ENCODE measurements around the gene ADAMTS3.
"Not testable (repeated sequence)": the region's sequence is repeated elsewhere in the genome, so short reads cannot be mapped to it uniquely, and the experiment has no call there.

Gene ADAMTS3

DNA sequence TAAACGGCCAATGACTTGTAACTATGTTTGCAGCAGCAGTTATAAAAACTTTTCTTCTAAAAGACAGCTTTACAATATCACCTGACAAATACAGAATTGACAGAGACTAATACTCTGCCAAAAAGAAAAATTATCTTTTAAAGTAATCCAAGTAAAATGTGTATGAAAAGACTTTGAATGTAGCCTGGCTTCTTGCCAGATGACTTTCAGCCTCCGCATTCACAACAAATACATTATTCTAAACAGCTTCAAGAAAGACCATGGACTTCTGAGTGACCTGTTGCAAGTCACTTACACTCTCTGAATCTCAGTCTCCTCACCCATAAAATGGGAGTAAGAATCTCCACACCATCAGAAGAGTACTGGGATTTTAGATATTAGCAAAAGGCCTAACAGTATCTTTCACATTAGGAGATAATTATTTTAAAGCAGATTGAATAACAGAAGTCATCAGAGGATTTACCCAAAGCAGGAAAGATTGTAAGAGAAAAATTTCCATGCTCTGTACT is 2.5 kb downstream of the ADAMTS3 start:
- intact Hi-C loops (cut with micrococcal nuclease): no loop called here
- Mint-ChIP-seq H3K36me3 (ENCODE audit: low read depth) (no peaks in the 10 kb centered on the region), H3K27ac (no peak overlapping the region), H3K4me1 (ENCODE audit: low read depth) (peaks cover 18% of the 10 kb centered on the region), H3K27me3 (peaks cover 43% of the 10 kb centered on the region), H3K4me3 (no peak overlapping the region), H3K9me3 (no peaks in the 10 kb centered on the region)

DNA sequence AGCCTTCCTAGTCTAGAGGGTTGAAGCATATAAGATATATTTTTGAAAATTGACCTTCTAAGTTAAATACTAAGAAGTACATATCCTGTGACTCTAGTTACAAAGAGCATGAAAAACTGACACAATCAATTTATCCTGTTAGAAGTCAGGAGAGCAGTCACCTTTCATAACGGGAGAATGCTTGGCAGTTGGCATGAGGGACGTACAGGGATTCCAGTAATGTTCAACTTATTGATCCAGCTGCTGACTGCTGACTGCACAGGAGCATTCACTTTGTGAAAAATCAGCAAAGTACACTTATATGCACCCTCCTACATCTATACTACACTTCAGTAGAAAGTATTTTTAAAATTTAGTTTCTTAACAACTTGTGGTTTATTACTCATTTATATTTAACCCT is 4.2 kb downstream of the ADAMTS3 start:
- no peak overlapping the region for H3K4me3 Mint-ChIP-seq
- H3K4me1 Mint-ChIP-seq (ENCODE audit: low read depth): peaks cover 18% of the 10 kb centered on the region
- no peaks in the 10 kb centered on the region for H3K9me3 Mint-ChIP-seq
- no peak overlapping the region for H3K27ac Mint-ChIP-seq
- peaks cover 29% of the 10 kb centered on the region for H3K27me3 Mint-ChIP-seq
- intact Hi-C loops (cut with micrococcal nuclease): no loop called here
- no peaks in the 10 kb centered on the region for H3K36me3 Mint-ChIP-seq (ENCODE audit: low read depth)

DNA sequence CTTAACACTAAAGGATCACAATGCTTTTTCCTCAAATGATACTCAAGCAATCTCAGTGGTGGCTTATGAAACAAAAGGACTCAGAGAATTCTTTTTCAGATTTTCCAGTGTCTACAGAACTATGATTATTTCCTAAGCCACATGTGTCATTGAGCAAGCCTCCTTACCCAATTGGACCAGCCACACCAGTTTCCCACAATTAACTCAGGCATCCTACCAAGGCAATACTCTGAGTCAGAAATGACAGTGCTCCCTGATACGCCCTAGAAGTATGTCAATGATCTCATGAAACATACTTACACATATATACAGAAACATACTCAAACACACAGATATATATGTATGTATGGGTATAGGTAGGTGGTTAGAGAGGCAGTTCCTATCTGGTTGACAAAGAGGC is 4.8 kb downstream of the ADAMTS3 start:
- H3K27me3 Mint-ChIP-seq: peaks cover 23% of the 10 kb centered on the region
- no peaks in the 10 kb centered on the region for H3K9me3 Mint-ChIP-seq
- H3K4me3 Mint-ChIP-seq: no peak overlapping the region
- H3K27ac Mint-ChIP-seq: no peak overlapping the region
- intact Hi-C loops (cut with micrococcal nuclease): no loop called here
- no peaks in the 10 kb centered on the region for H3K36me3 Mint-ChIP-seq (ENCODE audit: low read depth)
- peaks cover 17% of the 10 kb centered on the region for H3K4me1 Mint-ChIP-seq (ENCODE audit: low read depth)

DNA sequence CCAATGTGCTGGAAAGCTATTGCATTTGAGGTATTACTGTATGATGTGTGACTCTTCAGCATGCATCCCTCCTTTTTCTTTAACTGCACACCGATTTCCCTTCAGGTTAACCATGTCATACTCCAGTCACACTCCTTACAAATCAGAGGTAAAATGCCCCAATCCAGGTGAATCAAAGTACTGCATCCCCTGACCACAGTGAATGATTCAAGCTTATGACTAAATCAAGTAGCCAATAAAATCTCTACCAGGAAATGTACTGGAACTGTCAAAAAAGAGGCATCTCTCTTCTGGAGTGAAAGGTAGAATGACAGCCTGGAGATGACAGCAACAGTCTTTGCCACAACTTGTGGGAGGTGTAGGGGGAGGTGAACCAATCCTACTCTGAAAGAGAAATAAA is 10.4 kb downstream of the ADAMTS3 start:
- Mint-ChIP-seq H3K27me3 (no peaks in the 10 kb centered on the region), H3K36me3 (ENCODE audit: low read depth) (no peaks in the 10 kb centered on the region), H3K27ac (no peak overlapping the region), H3K4me1 (ENCODE audit: low read depth) (no peaks in the 10 kb centered on the region), H3K4me3 (no peak overlapping the region), H3K9me3 (no peaks in the 10 kb centered on the region)
- intact Hi-C loops (cut with micrococcal nuclease): no loop called here

DNA sequence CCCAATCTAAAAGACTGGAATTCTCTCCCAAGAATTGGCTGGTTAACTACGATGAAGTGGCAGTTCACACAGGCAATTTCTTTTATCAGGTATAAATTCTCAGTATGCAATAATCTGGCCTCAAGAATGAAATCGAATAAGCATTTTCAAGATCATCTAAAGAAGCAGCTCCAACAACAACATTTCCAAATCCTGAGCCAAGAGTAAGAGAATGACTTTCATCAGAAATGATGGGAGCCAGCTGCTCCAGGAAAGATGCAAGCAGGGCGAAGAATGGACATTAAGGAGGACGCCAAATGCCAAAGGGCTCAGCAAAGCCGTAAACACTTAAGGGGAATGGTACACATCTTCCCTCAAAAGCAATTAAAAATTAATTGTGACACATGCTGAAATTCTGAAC is 12.0 kb downstream of the ADAMTS3 start:
- Mint-ChIP-seq H3K9me3 (no peaks in the 10 kb centered on the region), H3K27me3 (no peaks in the 10 kb centered on the region), H3K27ac (no peak overlapping the region), H3K4me1 (ENCODE audit: low read depth) (no peaks in the 10 kb centered on the region), H3K4me3 (no peak overlapping the region), H3K36me3 (ENCODE audit: low read depth) (no peaks in the 10 kb centered on the region)
- intact Hi-C loops (cut with micrococcal nuclease): no loop called here

DNA sequence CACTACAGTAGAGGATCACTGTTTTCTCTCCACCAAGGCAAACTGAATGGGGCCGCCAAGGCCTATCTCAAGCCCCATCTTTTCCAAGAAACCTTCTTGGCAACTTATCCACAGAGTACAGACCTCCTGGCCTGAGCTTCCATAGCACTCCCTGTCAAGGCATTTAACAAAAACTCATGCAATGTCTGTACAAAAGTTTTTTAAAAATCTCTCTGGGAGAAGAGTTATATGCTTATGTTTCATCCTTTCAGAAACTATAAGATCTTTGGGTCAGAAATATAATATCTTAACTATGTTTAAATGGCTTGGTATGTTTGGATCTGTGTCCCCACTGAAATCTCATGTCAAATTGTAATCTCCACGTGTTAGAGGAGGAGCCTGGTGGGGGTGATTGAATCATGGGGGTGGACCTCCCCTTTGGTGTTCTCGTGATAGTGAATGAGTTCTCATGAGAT is 13.6 kb downstream of the ADAMTS3 start:
- Mint-ChIP-seq H3K27me3 (no peaks in the 10 kb centered on the region), H3K4me1 (ENCODE audit: low read depth) (no peaks in the 10 kb centered on the region), H3K27ac (no peak overlapping the region), H3K4me3 (no peak overlapping the region), H3K36me3 (ENCODE audit: low read depth) (no peaks in the 10 kb centered on the region), H3K9me3 (no peaks in the 10 kb centered on the region)
- intact Hi-C loops (cut with micrococcal nuclease): no loop called here

DNA sequence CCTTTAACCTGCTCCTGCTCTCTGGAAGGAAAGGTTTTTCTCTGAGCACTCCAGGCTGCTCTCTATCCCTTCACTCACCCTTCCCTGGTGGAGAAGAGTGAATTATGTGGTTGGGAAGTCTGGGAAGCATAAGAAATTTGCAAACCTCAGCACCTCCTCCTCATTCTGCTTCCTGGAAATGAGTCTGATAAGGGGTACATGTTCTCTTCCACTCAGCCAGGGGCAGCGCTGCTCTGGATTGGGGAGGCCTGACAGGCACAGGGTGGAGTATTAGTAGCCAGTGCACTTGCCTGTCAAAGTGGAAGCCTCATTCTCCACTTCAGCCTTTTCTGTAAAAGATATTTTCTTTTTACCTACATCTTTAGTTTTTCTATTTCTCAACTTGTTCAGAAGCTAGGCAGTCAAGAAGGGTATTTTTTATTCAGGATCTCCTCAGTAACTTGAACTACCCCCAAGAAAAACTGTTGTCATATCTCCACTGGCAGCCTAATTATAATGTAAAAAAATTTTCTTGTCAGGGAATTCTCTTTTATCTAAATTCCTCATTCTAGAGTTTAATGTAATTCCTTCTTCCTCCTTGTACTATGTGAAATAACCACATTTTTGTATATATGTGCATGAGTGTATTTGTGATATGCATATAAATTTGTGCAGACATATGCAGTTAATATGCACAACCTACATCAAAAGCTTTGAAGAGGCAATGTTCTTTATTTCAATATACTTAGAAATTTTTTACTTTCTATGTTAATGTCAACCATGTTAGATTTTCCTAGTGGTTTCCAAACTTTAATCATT is 15.3 kb downstream of the ADAMTS3 start:
- Mint-ChIP-seq H3K9me3 (no peaks in the 10 kb centered on the region), H3K4me1 (ENCODE audit: low read depth) (no peaks in the 10 kb centered on the region), H3K4me3 (no peak overlapping the region), H3K27me3 (no peaks in the 10 kb centered on the region), H3K36me3 (ENCODE audit: low read depth) (no peaks in the 10 kb centered on the region), H3K27ac (no peak overlapping the region)
- intact Hi-C loops (cut with micrococcal nuclease): no loop called here

DNA sequence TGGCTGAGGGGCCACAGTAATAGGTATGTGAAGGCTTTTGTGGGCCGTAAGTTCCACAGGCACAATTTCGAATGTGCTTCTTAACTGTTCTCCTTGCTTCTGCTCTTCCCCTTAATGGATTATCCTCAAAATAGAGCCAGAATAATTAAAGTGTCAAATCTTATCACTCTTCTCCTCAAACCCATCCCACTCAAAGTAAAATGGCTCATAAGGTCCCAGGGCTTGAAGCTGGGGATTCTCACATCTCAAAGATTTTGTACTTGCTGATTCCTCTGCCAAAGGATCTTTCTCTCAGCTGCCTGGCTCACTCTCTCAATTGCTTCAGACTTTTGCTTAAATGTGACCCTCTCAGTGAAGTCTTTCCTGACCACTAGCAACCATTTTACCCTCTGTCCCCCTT is 16.6 kb downstream of the ADAMTS3 start:
- Mint-ChIP-seq H3K4me3 (no peak overlapping the region), H3K9me3 (no peaks in the 10 kb centered on the region), H3K27me3 (no peaks in the 10 kb centered on the region), H3K27ac (no peak overlapping the region), H3K36me3 (ENCODE audit: low read depth) (no peaks in the 10 kb centered on the region), H3K4me1 (ENCODE audit: low read depth) (no peaks in the 10 kb centered on the region)
- intact Hi-C loops (cut with micrococcal nuclease): no loop called here

DNA sequence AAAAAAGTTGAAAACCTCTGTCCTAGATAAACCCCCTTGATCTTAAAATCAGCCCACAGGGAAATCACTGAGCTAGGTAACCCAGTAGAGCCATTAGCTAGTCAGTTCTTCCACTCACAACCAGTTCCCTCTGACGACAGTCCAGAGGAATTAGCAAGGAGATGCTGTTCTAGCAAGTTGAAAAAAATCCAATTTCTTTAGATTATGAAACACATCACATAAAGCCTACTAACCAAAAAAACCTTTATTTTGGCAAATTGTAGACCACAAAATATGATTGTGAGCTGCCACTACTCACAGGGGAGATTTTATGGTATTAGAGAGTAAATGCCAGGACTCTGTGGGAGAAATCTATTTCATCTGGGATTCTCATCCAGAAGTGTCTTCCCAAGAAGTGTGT is 22.6 kb downstream of the ADAMTS3 start:
- no peaks in the 10 kb centered on the region for H3K36me3 Mint-ChIP-seq (ENCODE audit: low read depth)
- no peaks in the 10 kb centered on the region for H3K4me1 Mint-ChIP-seq (ENCODE audit: low read depth)
- H3K4me3 Mint-ChIP-seq: no peak overlapping the region
- H3K27me3 Mint-ChIP-seq: no peaks in the 10 kb centered on the region
- no peak overlapping the region for H3K27ac Mint-ChIP-seq
- H3K9me3 Mint-ChIP-seq: no peaks in the 10 kb centered on the region
- intact Hi-C loops (cut with micrococcal nuclease): no loop called here

DNA sequence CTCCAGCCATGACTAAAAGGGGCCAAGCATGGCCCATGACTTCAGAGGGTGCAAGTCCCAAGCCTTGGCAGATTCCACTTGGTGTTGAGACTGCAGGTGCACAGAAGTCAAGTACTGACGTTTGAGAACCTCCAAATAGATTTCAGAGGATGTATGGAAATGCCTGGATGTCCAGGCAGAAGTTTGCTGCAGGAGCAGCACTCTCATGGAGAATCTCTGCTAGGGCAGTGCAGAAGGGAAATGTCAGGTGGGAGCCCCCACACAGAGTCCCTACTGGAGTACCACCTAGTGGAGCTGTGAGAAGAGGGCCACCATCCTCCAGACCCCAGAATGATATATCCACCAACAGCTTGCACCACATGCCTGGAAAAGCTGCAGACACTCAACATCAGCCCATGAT is 28.3 kb downstream of the ADAMTS3 start:
- H3K4me3 Mint-ChIP-seq; H3K4me1 Mint-ChIP-seq (ENCODE audit: low read depth); intact Hi-C loops (cut with micrococcal nuclease); H3K27ac Mint-ChIP-seq; H3K27me3 Mint-ChIP-seq; H3K36me3 Mint-ChIP-seq (ENCODE audit: low read depth): not testable (repeated sequence)
- H3K9me3 Mint-ChIP-seq: peaks cover 14% of the 10 kb centered on the region

DNA sequence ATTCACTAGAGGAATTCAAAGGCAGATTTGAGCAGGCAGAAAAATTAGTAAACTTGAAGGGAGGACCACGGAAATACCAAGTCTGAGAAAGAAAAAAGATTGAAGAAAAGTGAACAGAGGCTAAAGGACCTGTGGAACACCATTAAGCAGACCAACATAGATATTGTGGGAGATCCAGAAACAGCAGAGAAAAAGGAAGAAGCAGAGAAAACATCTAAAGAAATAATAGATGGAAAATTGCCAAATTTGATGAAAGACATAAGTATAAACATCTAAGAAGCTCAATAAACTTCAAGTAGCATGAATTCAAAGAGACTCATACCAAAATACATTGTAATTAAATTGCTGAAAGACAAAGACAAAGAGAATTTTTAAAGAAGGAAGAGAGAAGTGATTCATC is 31.0 kb downstream of the ADAMTS3 start:
- intact Hi-C loops (cut with micrococcal nuclease): no loop called here
- peaks cover 14% of the 10 kb centered on the region for H3K9me3 Mint-ChIP-seq
- H3K27ac Mint-ChIP-seq: no peak overlapping the region
- H3K4me3 Mint-ChIP-seq: no peak overlapping the region
- no peaks in the 10 kb centered on the region for H3K27me3 Mint-ChIP-seq
- no peaks in the 10 kb centered on the region for H3K36me3 Mint-ChIP-seq (ENCODE audit: low read depth)
- no peaks in the 10 kb centered on the region for H3K4me1 Mint-ChIP-seq (ENCODE audit: low read depth)

DNA sequence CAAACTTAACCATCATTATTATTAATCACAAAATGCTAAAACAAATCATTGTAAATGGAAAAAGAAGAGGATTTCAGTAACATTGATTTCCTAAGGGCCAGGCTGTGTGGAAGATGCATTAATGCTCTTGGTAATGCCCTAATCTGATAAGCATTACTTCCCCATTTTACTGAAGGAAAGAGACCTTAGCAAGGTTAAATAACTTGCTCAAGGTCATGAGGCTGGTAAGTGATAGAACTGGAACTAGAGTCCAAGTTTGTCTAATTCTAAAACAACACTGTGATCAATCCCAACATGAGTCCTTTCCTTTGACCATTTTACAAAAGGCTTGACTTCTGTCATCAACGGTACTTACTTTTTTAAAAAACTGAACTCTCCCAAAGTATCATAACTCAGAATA is 32.6 kb downstream of the ADAMTS3 start:
- no peaks in the 10 kb centered on the region for H3K4me1 Mint-ChIP-seq (ENCODE audit: low read depth)
- no peaks in the 10 kb centered on the region for H3K27me3 Mint-ChIP-seq
- H3K4me3 Mint-ChIP-seq: no peak overlapping the region
- no peaks in the 10 kb centered on the region for H3K36me3 Mint-ChIP-seq (ENCODE audit: low read depth)
- intact Hi-C loops (cut with micrococcal nuclease): no loop called here
- H3K27ac Mint-ChIP-seq: no peak overlapping the region
- peaks cover 14% of the 10 kb centered on the region for H3K9me3 Mint-ChIP-seq

DNA sequence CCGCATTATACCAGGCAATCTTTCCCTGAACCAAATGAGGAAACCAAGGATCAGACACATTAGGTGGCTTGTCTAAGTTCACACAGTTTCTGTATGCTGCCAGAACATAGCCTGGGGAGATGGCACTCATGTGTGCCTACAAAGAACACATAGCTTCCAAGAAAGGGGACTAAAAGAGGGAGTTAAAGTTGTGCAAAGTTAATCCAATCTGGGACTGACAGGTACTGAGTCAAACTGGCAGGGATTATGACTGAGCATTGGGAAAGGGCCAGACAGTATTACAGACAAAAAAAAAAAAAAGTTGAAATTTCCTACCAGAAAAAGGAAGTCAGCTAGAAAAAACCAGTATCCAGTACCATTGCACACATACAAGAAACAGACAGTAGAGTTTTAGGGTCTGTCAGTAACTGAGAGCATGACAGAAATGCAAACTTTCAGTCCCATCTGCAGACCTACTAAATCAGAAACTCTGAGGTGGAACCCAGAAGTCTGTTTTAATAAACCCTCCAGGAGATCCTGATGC is 37.2 kb downstream of the ADAMTS3 start:
- H3K9me3 Mint-ChIP-seq: no peaks in the 10 kb centered on the region
- no peaks in the 10 kb centered on the region for H3K36me3 Mint-ChIP-seq (ENCODE audit: low read depth)
- H3K27me3 Mint-ChIP-seq: no peaks in the 10 kb centered on the region
- intact Hi-C loops (cut with micrococcal nuclease): no loop called here
- no peak overlapping the region for H3K27ac Mint-ChIP-seq
- no peak overlapping the region for H3K4me3 Mint-ChIP-seq
- H3K4me1 Mint-ChIP-seq (ENCODE audit: low read depth): no peaks in the 10 kb centered on the region

DNA sequence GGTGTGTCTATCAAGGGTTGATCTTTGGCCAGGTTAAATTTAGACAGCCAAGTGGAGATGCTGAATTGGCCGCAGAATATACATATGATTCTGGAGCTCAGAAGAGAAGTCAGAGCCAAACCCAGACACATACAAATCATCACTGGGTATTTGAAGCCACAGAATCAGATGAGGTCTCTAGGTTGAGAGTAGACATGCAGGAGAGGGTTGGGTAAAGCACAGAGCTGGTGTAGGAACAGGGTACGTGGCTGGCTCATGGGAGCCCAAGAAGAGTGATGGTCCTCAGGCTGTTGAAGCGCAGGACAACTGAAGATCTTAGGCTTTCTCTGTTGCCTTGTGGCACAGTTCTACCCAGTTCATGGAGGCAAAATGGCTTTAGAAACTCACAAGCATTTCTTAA is 37.7 kb downstream of the ADAMTS3 start:
- Mint-ChIP-seq H3K4me3 (no peak overlapping the region), H3K27me3 (no peaks in the 10 kb centered on the region), H3K4me1 (ENCODE audit: low read depth) (no peaks in the 10 kb centered on the region), H3K36me3 (ENCODE audit: low read depth) (no peaks in the 10 kb centered on the region), H3K27ac (no peak overlapping the region), H3K9me3 (no peaks in the 10 kb centered on the region)
- intact Hi-C loops (cut with micrococcal nuclease): no loop called here
